M059J (cell line): ENCODE data around the gene ICOSLG. TPM values are rescaled to one million over a fixed set of nuclear protein-coding genes. Genes with fewer than 3 reads are reported as not detected.
"Not testable (repeated sequence)": the region's sequence is repeated elsewhere in the genome, so short reads cannot be mapped to it uniquely, and the experiment has no call there.

Experiments used
- DNase-seq: peaks from one replicate; pipeline ENCODE4 v3.0.0-alpha.2; 2012; ENCODE audit warnings: low read depth
- total RNA-seq: library from RNA; depleted of rRNA; stranded (reverse); fragments of >200 nt; shearing (Covaris generic); gene quantifications from 2 replicates; pipeline ENCODE4 v1.2.3, GENCODE V29; 2014

ICOSLG gene
- total RNA-seq, 1 experiment from 2014 or later = 0.10 TPM

DNA sequence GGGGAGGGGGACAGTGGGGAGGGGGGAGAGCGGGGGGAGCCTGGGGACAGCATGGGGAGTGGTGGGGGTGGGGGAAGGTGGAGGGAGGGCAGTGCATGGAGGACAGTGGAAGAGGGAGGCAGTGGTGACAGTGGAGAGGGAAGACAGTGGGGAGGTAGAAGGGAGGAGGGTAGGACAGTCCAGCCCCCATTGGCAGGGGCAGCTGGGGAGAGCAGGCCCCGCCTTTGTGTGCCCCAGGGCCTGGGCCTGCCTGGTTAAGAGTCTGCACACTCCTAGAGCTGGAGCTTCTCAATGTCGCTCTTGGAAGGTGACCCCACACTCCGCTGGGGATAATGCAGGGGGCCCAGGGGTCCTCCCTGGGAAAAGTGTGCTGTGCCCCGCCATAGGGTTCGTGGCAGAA, 15.1 kb downstream of the ICOSLG start:
- DNase-seq = not testable (repeated sequence)

DNA sequence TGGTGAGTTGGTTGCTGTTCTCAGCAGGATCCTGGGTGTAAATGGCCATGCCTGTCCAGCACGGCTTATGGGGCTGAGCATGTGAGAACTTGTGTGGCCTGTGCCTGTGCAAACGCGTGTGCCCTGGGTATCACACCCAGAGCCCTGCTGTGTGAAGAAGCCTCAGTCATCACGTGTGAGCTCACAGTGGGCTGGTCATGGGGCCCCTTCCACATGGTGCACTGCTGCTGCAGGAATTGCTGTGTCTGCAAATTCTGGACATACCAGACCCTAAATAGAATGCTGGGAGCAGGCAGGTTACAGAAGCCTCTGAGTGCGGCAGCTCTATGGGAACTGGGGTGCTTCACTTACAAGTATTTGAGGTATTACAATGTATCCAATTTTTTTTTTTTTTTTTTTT, 17.4 kb downstream of the ICOSLG start:
- not testable (repeated sequence) for DNase-seq

DNA sequence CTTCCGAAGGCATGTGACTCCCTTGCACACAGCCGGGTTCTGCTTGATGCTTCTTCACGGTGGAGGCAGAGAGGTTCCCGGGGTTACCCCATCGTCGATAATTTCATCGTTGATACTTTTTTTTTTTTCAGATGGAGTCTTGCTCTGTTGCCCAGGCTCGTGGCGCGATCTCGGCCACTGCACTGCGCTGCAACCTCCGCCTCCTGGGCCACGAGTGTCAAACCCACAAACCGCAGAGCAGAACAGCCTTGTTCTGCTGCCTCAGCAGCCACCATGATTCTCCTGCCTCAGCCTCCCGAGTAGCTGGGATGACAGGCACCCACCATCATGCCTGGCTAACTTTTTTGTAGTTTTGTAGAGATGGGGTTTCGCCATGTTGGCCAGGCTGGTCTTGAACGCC, 20.1 kb downstream of the ICOSLG start:
- DNase-seq = not testable (repeated sequence)

DNA sequence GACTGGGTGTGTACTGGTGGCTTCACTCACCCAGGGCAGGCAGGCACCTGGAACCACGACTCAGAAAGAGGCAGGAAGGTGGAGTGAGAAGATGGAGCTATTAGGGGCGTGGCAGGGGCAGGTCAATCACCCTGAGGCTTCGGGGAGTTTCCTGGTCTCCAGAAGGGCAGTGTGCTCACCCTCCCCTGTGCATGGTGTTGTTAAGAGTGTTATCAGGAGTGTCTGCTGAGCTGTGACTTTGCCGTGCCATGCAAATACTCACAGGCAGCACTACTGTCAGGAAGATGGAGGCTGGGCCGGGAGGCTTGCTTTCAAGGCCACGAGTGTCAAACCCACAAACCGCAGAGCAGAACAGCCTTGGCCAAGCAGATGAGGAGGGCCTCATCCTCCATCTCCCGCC, 22.3 kb downstream of the ICOSLG start:
- DNase-seq = not testable (repeated sequence)

DNA sequence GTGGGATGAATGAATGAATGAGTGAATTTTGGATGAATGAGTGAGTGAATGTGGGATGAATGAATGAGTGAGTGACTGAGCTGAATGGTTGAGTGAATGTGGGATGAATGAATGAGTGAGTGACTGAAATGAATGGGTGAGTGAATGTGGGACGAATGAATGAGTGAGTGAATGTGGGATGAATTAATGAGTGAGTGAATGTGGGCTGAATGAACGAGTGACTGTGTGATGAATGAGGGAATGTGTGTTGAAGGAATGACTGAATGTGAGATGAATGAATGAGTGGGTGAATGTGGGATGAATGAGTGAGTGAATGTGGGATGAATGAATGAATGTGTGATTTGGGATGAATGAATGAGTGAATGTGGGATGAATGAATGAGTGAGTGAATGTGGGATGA, 28.8 kb downstream of the ICOSLG start:
- DNase-seq = not testable (repeated sequence)

DNA sequence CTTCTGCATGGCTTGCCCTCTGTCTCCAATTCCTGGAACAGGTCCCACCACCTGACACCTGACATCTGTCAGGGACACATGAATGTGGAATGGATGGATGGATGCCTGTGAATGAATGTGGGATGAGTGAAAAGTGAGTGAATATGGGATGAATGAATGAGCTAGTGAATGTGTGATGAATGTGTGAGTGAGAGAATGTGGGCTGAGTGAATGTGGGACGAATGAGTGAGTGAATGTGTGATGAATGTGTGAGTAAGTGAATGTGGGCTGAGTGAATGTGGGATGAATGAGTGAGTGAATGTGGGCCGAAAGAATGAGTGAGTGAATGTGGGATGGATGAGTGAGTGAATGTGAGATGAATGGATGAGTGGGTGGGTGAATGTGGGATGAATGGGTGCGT, 29.2 kb downstream of the ICOSLG start:
- DNase-seq = not testable (repeated sequence)

GRCh38 chr21:44207860-44208646, 32.7 kb downstream of the ICOSLG start:
- peak; percentile 38 for DNase-seq

DNA sequence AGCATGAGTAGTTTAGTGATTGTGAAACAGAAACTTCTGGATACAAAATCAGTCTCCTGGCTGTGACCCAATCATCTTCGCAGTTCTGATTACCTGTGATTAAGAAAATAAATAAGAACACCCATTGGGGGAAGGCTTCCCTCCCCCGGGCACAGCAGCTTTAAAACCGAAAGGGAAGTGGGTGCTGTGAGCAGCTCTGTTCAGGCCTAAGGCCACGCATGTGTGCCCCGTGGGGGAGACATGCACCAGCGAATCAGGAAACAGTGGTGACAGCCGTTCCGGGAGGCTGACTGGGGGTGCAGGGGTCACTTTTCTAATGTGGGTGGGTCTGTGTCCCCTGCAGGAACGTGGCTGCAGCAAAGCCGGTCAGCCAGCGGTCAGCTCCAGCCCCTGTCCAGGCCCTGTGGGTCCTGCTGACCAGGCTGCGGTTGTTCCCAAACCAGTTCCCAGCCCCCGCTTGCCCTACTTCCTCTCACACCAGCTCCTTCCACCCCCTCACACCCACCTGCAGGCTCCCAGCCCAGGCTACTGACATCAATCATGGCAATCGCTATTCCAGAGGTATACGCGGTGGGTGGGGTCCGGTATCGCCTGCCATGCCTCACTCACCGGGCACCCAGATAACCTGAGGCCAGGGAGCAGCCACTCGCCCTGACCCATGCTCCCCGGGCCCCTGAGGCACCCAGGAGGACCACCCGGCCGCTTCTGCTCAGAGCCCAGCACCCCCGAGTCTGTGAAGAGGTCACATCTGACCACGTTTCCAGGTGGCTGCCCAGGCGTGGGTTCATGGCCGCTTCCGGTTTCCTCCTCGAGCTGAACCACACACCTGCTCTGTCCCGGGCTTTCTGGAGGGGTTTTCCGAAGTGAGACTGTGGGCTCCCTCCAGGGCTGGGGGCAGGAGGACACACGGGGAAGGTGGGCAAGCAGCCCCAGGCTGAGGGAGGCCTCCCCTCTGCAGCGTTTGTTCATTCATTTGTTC, 33.8 kb downstream of the ICOSLG start:
- not testable (repeated sequence) for DNase-seq

DNA sequence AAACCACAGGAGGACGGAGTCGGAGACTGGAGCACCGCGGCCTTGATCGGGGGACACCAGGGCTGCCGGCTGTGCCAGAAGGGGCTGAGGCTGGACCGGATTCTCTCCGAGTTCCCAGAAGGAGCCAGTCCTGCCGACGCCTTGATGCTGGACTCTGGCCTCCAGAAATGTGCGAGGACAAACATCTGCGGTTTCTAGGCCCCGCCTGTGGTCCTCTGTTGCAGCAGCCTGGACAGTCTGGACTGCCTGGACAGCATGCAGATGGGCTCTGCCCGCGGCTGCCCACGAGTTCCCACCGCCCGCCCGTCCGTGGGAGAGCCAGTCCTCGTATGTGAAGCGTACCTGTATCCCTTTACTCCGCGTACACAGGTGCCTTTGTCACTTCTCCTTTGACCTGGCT, 34.6 kb downstream of the ICOSLG start:
- DNase-seq = not testable (repeated sequence)

DNA sequence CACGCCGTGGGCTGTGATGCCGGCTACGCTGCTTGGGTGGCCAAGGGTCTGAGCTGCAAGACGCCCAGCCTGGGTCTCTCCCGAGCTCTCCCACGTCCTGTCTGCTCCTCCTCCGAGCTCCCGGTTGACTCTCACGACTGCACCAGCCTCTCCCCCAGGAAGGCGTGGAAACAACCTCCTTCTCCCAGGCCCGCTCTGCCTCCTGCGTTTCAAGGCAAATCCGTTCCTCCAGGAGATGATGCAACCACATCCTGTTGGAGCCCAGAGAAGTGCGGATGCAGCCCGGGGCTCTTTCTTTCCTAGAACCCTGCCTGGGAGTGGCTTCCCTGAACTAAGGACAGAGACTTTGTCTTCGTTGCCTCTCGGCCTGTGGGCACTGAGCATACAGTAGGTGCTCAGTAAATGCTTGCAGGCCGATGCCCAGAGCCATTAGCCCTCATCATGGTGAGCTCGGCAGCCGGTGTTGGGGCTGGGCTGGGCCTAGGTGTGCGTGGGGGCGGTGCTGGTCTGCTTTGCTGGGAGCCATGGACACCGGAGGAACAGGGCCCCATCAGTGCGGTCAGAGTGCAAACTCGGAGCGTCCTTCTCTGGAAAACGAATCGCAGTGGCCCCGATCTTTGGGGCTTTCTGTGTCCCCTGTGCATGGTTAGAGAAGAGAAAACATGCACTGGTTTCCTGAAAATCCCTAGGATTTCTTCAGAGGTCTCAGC, 38.0 kb downstream of the ICOSLG start:
- not testable (repeated sequence) for DNase-seq

GRCh38 chr21:44199997-44200396, 40.7 kb downstream of the ICOSLG start:
- DNase-seq = not testable (repeated sequence)

- DNase-seq = no peak
Observed at GRCh38 chr21:44199448-44199847, 41.3 kb downstream of the ICOSLG start.

- not testable (repeated sequence) for DNase-seq
Observed at GRCh38 chr21:44197156-44197516, 43.6 kb downstream of the ICOSLG start.

- peak; percentile 1 for DNase-seq
Observed at GRCh38 chr21:44196212-44197155, 44.3 kb downstream of the ICOSLG start.

- not testable (repeated sequence) for DNase-seq
Observed at GRCh38 chr21:44194888-44195287, 45.9 kb downstream of the ICOSLG start.

DNA sequence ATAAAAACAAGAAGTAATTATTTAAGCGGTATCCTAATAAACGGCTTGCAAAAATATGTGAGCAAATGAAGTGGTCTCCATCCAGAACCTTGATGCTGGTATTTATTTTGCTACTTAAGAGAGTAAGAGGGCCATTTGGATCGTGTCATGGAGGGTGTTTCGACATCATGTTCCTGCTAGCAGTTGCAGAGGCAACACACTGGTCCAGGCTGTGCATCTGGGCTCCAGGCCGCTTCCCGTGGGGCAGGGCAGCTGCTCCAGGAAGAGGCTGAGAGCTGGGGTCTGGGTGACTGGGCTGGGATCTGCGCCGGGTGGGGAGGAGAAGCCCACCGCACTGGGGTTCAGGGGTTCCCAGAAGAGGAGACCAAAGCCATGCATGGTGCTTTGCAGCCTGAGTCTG, 46.3 kb downstream of the ICOSLG start:
- not testable (repeated sequence) for DNase-seq

DNA sequence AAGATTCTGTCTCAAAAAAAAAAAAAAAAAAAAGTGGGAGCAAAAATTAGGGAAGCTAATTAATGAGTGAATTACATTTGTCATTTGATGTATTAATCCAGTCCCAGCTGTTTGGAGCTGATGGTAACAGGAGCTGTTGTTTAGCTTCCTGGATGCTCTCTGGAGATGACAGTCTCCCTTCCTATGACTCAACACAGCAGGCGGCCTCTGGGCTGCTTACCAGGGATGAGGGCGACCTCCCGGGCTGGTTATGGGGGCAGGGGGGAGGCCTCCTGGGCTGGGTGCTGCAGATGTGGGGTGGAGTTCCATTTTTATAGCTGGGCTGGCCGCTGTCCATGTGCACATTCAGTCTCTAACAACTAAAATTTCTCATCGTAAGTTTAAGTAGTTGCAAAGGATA, 47.6 kb downstream of the ICOSLG start:
- DNase-seq = not testable (repeated sequence)

DNA sequence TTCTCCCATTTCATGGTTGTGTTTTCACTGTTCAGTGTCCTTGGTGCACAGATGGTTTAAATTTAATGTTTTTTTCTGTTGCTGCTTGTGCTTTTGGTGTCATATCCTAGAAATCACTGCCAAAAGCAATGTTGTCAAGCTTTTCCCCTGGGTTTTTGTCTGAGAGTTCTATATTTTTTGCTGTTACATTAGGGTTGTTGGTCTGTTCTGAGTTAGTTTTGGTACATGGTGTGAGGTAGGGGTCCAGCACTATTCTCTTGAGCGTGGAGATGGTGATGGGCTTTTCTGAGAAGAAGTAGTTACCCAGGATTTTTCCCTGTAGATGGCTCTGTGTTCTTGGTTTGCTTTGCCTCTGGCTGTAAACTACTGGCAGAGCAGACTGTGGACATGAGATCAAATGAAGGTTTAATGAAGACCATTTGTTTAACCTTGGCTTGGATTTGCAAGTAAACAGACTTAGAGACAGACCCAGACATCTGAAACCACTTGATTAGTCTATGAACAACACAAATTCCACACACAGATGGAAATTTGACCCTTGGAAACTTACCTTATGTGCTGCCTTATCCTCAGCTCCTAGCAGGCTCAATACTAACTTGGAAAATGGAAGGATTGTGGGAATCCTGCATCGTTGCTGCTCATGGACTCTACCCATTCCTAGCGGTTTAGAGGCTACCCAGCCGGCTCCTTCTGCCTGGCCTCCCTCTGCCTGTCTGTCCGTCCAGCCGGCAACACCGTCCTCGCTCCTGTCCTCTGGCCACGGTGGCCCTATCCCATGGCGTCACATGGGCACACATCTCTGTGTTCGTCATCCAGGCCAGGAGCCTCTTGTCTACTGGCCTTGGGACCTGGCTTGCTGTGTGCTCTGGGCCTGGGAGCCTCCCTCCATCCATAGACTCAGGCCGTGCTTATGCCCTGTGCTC, 50.1 kb downstream of the ICOSLG start:
- not testable (repeated sequence) for DNase-seq

DNA sequence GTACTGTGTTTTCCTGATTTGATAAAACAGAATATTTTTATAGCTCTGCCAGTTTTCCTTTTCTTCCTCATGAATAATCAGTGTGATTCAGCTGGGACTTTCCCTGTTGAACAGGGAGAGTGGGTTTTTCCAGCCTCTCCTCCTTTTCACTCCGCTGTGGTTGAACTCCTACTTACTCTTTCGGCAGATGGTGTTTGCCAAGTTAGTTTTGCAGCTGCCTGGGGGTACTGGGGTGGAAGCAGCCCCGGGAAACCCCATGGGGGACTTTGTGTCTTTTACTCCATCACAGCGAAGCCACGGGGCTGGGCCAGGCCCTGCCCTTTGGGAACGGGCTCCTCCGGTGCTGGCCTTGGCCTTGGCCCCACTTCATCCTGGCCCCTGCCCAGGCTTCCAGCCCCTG, 55.9 kb downstream of the ICOSLG start:
- DNase-seq = not testable (repeated sequence)

DNA sequence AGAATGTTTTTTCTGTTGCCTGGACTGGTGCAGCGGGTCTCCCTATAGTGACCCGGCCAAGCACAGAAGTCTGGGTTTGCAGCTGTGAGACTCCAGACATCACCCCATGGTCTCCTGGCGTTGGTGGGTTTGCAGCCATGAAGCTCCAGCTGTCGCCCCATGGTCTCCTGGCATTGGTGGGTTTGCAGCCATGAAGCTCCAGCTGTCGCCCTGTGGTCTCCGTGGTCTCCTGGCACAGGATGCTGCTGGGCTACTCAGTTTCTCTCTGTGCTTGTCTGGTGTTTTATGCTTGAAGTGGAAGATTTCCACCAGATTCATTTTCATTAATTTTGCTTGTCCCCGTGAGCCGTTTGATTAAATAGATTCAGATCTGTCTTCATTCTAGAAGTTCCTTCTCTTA, 58.5 kb downstream of the ICOSLG start:
- DNase-seq = not testable (repeated sequence)
